GM12891 (cell line): ENCODE measurements around the gene HSBP1L1.

Experiments
- PAX5 ChIP-seq: IDR thresholded peaks from 2 replicates; pipeline ENCODE4 v1.6.1; 2011; ENCODE audit warnings: low read length, moderate library complexity, mild to moderate bottlenecking; ENCODE audit not compliant: insufficient read depth, severe bottlenecking
- POLR2A ChIP-seq: IDR thresholded peaks from 2 replicates; pipeline ENCODE4 v1.6.1; 2011; ENCODE audit warnings: low read depth, low read length, control low read depth
- POLR2AphosphoS5 ChIP-seq: IDR thresholded peaks from 2 replicates; pipeline ENCODE4 v1.6.1; 2011; ENCODE audit warnings: low read depth, low read length, control low read depth
- SPI1 ChIP-seq: IDR thresholded peaks from 2 replicates; pipeline ENCODE4 v1.6.1; 2011; ENCODE audit warnings: low read depth, low read length, control low read depth
- TAF1 ChIP-seq: IDR thresholded peaks from 2 replicates; pipeline ENCODE4 v1.6.1; 2011; ENCODE audit warnings: low read depth, low read length, control low read depth

GRCh38 chr18:79944126-79944731, 20.2 kb upstream of the HSBP1L1 start:
- TF ChIP-seq POLR2A (no peak), POLR2AphosphoS5 (no peak), SPI1 (no peak), TAF1 (no peak), PAX5 (no peak)
